ENCODE data around the gene CAMK2N2.

Gene CAMK2N2

DNA sequence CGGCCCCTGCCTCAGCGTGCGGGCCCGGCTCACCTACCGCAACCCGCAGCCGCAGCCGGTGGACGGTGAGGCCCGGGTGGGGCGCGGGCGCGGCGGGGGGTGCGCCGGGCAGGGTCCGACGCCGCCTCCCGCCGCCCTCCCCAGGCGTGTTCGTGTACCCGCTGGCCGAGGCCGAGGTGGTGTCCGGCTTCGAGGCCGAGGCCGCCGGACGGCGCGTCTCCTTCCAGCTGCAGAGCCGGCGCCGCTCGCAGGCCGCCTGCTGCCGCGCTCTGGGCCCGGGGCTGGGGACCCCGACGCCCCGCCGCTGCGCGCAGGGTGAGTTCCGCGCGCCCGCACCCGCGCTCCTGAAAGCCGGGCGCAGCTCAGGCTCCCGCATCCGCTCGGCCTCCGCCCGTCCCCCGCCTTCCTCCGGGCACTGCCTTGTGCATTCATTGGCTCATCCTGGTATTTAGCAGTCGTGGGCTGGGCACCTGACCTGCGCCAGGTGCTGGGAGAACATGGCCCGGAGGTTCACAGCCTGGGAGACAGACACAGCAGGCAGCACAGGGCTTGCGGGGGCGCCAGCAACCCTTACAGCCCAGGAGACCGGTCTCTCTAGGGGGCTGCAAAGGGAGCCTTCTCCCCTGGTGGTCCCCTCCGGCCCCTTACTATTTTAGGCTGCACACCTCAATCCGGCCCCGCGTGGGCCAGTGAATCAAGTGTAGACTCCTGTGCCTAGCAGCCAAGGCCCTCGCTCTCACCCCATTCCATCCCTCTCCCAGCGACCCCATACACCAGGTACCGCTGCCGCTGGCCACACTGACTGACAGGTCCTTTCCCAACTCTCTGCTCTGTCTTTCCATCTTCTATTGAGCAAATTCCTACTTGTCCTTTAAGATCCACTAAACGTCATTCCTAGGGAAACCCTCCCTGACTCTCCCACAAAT, 30.5 kb downstream of the CAMK2N2 start:
- Histone ChIP-seq H3K27me3 (ENCODE audit: control insufficient read depth, low read length) (peaks cover 59% of the 10 kb centered on the region), H3K4me2 (ENCODE audit: low read length) (peak overlapping the region; percentile 74; the same call in 1 of the 2 replicates), H3K4me3 (ENCODE audit: low read length) (no peak overlapping the region)

DNA sequence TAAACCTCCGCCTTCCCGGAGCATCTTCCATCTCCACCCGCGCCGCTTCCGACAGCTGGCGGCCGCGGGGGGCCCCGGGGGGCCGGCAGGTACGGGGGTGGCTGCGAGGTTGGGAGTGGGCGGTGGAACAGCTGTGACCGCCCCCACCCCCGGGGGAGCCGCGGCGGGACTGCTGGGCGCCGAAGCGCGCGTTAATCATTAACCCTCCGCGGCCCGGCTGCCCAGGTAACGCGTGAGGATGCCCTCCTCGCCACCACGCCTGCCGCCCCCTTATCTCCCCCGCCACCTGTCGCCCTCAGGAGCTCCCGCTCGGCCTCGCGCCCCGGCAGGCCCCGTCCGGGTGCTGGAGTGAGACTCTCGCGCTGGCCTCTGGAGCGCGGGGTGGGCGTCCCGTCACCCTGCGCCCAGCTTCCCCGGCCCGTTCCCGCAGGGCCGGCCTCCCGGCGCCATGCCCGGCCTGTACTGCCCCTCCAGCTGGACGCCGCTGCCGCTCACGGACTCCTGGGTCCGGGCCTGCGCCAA, 31.2 kb downstream of the CAMK2N2 start:
- H3K4me3 ChIP-seq (ENCODE audit: low read length), result peak overlapping the region; percentile 65
- no peaks in the 10 kb centered on the region for H3K36me3 ChIP-seq (ENCODE audit: control insufficient read depth, low read length)
- 0 out of 2 replicates have a peak, but pooled peaks cover 3% of the 10 kb centered on the region for H3F3A ChIP-seq (ENCODE audit: control insufficient read depth, insufficient read depth)
- TF ChIP-seq, protein P1, sequence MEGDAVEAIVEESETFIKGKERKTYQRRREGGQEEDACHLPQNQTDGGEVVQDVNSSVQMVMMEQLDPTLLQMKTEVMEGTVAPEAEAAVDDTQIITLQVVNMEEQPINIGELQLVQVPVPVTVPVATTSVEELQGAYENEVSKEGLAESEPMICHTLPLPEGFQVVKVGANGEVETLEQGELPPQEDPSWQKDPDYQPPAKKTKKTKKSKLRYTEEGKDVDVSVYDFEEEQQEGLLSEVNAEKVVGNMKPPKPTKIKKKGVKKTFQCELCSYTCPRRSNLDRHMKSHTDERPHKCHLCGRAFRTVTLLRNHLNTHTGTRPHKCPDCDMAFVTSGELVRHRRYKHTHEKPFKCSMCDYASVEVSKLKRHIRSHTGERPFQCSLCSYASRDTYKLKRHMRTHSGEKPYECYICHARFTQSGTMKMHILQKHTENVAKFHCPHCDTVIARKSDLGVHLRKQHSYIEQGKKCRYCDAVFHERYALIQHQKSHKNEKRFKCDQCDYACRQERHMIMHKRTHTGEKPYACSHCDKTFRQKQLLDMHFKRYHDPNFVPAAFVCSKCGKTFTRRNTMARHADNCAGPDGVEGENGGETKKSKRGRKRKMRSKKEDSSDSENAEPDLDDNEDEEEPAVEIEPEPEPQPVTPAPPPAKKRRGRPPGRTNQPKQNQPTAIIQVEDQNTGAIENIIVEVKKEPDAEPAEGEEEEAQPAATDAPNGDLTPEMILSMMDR (IDR thresholded peaks at IDR 0.05; ENCODE audit: low read depth, low read length, poor library complexity, severe bottlenecking), result no peak
- TF ChIP-seq EZH2phosphoT487 (IDR thresholded peaks at IDR 0.05; ENCODE audit: borderline replicate concordance, low read length), result no peak; the same call in 1 of the 2 replicates
- H3K9me3 ChIP-seq (ENCODE audit: control insufficient read depth, insufficient read depth, low read length), result no peaks in the 10 kb centered on the region
- H3K79me2 ChIP-seq (ENCODE audit: control insufficient read depth, low read length), result no peaks in the 10 kb centered on the region
- peaks cover 59% of the 10 kb centered on the region for H3K27me3 ChIP-seq (ENCODE audit: control insufficient read depth, low read length)
- H3K4me1 ChIP-seq (ENCODE audit: control insufficient read depth, low read length), result peaks cover 24% of the 10 kb centered on the region
- H3K4me2 ChIP-seq (ENCODE audit: low read length), result peak overlapping the region; percentile 74
- H4K20me1 ChIP-seq (ENCODE audit: control insufficient read depth, insufficient read depth, low read depth, low read length), result 0 out of 2 replicates have a peak, but pooled peaks cover 6% of the 10 kb centered on the region
- H3K27ac ChIP-seq (ENCODE audit: low read depth, low read length), result no peak overlapping the region
- H3K9me2 ChIP-seq (replicated peaks; ENCODE audit: control insufficient read depth, low read length), result no peaks in the 10 kb centered on the region

More for the DNA sequence above, 30.5 kb downstream of the CAMK2N2 start:
- Histone ChIP-seq H3F3A (ENCODE audit: control insufficient read depth, insufficient read depth) (0 out of 2 replicates have a peak, but pooled peaks cover 3% of the 10 kb centered on the region), H3K9me3 (ENCODE audit: control insufficient read depth, insufficient read depth, low read length) (no peaks in the 10 kb centered on the region), H3K9me2 (replicated peaks; ENCODE audit: control insufficient read depth, low read length) (no peaks in the 10 kb centered on the region), H3K36me3 (ENCODE audit: control insufficient read depth, low read length) (no peaks in the 10 kb centered on the region), H3K27ac (ENCODE audit: low read depth, low read length) (no peak overlapping the region), H3K79me2 (ENCODE audit: control insufficient read depth, low read length) (no peaks in the 10 kb centered on the region), H3K4me1 (ENCODE audit: control insufficient read depth, low read length) (peaks cover 24% of the 10 kb centered on the region), H4K20me1 (ENCODE audit: control insufficient read depth, insufficient read depth, low read depth, low read length) (0 out of 2 replicates have a peak, but pooled peaks cover 6% of the 10 kb centered on the region)
- TF ChIP-seq, protein P1 (IDR thresholded peaks at IDR 0.05; ENCODE audit: low read depth, low read length, poor library complexity, severe bottlenecking), result no peak
- TF ChIP-seq EZH2phosphoT487 (IDR thresholded peaks at IDR 0.05; ENCODE audit: borderline replicate concordance, low read length), result 0 out of 2 replicates have a peak, but pooled peaks have one; percentile 38

DNA sequence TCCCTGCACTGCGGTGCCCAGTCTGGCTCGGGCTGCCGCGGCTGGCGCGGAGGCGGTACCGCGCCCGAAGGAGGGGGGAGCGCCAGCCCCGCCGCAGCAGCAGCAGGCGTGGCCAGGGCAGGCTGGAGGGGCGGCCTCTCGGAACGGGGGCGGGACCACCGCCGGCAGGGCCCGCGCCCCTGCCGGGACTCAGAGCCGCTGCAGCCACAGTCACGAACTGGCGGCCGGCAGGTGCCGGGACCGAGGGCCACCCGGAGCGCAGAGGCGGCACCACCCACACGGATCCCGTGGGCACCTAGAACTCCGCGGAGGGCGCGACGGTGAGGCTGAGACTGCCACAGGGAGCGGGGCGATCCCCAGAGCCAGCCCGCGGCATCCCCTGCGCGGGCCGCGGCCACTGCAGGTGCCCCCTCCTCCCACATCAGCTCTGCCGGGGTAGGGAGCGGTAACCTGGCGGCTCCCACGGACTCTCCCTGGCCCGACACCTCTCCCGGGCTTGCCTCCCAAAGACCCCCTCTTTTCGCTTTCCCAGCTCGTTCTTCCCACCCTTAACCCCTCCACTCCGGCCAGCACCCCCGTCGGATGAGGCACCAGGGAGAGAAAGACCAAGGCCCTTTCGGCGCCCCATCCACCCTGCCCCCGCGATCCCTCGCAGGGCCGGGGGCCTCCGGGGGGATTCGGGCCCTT, 31.8 kb downstream of the CAMK2N2 start, which contains the start of gene VWA5B2:
TSS of gene VWA5B2 (plus strand) at position 192 of the 687 bp plus-strand sequence. CDS start 944 bp downstream, outside the sequence.
- Histone ChIP-seq H3K79me2 (ENCODE audit: control insufficient read depth, low read length) (no peaks in the 10 kb centered on the region), H3K4me3 (ENCODE audit: low read length) (peak within 1 kb of the TSS; percentile 65), H3K4me1 (ENCODE audit: control insufficient read depth, low read length) (peaks cover 24% of the 10 kb centered on the region), H3F3A (ENCODE audit: control insufficient read depth, insufficient read depth) (0 out of 2 replicates have a peak, but pooled peaks cover 3% of the 10 kb centered on the region), H3K36me3 (ENCODE audit: control insufficient read depth, low read length) (no peaks in the 10 kb centered on the region), H3K9me3 (ENCODE audit: control insufficient read depth, insufficient read depth, low read length) (no peaks in the 10 kb centered on the region), H3K9me2 (replicated peaks; ENCODE audit: control insufficient read depth, low read length) (no peaks in the 10 kb centered on the region), H3K4me2 (ENCODE audit: low read length) (peak within 1 kb of the TSS; percentile 74), H3K27ac (ENCODE audit: low read depth, low read length) (no peak within 1 kb of the TSS), H4K20me1 (ENCODE audit: control insufficient read depth, insufficient read depth, low read depth, low read length) (0 out of 2 replicates have a peak, but pooled peaks cover 6% of the 10 kb centered on the region), H3K27me3 (ENCODE audit: control insufficient read depth, low read length) (peaks cover 59% of the 10 kb centered on the region)
- peak; percentile 65; the same call in 1 of the 2 replicates for TF ChIP-seq EZH2phosphoT487 (IDR thresholded peaks at IDR 0.05; ENCODE audit: borderline replicate concordance, low read length)
- TF ChIP-seq, protein P1 (IDR thresholded peaks at IDR 0.05; ENCODE audit: low read depth, low read length, poor library complexity, severe bottlenecking), result no peak

All from DOHH2 (cell line).